ENCODE results near the gene RCAN1.

Gene RCAN1

DNA sequence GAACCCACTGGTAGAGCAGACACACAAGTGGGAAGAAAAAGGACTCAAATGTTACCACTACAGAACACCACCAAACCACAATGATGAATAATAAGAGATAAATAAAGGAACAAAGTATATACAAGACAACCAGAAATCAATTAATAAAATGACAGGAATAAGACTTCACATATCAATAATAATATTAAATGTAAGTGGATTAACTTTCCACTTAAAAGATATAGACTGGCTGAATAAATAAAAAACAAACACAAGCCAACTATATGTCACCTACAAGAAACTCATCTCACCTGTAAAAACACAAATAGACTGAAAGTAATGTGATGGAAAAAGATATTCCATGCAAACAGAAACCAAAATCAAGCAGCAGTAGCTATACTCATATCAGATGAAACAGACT is 46.9 kb upstream of the RCAN1 start:
- ChIA-PET POLR2A (no interaction called here), CTCF (interaction anchor here (1.4 kb wide), 1 partner anchor 13 kb away, joined by 4 read pairs; no protein-coding TSS in a partner anchor)
- H3K9me3 ChIP-seq (ENCODE audit: control insufficient read depth, insufficient read depth, low read depth, low read length), result no peaks in the 10 kb centered on the region
- H3K4me1 ChIP-seq (ENCODE audit: control insufficient read depth, insufficient read depth, low read length), result no peaks in the 10 kb centered on the region
- no peak overlapping the region for H3K27ac ChIP-seq (ENCODE audit: extremely low read depth, low read depth, low read length)
- H3K36me3 ChIP-seq (ENCODE audit: control insufficient read depth in 2 of 2, insufficient read depth in 1 of 2, low read length in 2 of 2), result no peaks in the 10 kb centered on the region
- H3K4me3 ChIP-seq (ENCODE audit: low read depth, low read length), result no peak overlapping the region
- TF ChIP-seq, protein P1, sequence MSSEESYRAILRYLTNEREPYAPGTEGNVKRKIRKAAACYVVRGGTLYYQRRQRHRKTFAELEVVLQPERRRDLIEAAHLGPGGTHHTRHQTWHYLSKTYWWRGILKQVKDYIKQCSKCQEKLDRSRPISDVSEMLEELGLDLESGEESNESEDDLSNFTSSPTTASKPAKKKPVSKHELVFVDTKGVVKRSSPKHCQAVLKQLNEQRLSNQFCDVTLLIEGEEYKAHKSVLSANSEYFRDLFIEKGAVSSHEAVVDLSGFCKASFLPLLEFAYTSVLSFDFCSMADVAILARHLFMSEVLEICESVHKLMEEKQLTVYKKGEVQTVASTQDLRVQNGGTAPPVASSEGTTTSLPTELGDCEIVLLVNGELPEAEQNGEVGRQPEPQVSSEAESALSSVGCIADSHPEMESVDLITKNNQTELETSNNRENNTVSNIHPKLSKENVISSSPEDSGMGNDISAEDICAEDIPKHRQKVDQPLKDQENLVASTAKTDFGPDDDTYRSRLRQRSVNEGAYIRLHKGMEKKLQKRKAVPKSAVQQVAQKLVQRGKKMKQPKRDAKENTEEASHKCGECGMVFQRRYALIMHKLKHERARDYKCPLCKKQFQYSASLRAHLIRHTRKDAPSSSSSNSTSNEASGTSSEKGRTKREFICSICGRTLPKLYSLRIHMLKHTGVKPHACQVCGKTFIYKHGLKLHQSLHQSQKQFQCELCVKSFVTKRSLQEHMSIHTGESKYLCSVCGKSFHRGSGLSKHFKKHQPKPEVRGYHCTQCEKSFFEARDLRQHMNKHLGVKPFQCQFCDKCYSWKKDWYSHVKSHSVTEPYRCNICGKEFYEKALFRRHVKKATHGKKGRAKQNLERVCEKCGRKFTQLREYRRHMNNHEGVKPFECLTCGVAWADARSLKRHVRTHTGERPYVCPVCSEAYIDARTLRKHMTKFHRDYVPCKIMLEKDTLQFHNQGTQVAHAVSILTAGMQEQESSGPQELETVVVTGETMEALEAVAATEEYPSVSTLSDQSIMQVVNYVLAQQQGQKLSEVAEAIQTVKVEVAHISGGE (tag by site-specific recombination; conservative IDR thresholded peaks at IDR 0.05; ENCODE audit: low read depth), result no peak
- TF ChIP-seq, protein P2, sequence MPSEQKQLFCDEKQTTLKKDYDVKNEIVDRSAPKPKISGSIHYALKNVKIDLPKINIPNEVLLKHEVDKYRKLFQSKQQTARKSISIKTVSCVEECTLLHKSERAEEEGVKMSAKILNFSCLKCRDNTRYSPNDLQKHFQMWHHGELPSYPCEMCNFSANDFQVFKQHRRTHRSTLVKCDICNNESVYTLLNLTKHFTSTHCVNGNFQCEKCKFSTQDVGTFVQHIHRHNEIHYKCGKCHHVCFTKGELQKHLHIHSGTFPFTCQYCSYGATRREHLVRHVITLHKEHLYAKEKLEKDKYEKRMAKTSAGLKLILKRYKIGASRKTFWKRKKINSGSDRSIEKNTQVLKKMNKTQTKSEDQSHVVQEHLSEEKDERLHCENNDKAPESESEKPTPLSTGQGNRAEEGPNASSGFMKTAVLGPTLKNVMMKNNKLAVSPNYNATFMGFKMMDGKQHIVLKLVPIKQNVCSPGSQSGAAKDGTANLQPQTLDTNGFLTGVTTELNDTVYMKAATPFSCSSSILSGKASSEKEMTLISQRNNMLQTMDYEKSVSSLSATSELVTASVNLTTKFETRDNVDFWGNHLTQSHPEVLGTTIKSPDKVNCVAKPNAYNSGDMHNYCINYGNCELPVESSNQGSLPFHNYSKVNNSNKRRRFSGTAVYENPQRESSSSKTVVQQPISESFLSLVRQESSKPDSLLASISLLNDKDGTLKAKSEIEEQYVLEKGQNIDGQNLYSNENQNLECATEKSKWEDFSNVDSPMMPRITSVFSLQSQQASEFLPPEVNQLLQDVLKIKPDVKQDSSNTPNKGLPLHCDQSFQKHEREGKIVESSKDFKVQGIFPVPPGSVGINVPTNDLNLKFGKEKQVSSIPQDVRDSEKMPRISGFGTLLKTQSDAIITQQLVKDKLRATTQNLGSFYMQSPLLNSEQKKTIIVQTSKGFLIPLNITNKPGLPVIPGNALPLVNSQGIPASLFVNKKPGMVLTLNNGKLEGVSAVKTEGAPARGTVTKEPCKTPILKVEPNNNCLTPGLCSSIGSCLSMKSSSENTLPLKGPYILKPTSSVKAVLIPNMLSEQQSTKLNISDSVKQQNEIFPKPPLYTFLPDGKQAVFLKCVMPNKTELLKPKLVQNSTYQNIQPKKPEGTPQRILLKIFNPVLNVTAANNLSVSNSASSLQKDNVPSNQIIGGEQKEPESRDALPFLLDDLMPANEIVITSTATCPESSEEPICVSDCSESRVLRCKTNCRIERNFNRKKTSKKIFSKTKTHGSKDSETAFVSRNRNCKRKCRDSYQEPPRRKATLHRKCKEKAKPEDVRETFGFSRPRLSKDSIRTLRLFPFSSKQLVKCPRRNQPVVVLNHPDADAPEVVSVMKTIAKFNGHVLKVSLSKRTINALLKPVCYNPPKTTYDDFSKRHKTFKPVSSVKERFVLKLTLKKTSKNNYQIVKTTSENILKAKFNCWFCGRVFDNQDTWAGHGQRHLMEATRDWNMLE (tag by site-specific recombination; conservative IDR thresholded peaks at IDR 0.05; ENCODE audit: low read depth), result no peak
- peak; percentile 37 for TF ChIP-seq SETDB1 (IDR thresholded peaks at IDR 0.05; ENCODE audit: insufficient read length, low read length)

DNA sequence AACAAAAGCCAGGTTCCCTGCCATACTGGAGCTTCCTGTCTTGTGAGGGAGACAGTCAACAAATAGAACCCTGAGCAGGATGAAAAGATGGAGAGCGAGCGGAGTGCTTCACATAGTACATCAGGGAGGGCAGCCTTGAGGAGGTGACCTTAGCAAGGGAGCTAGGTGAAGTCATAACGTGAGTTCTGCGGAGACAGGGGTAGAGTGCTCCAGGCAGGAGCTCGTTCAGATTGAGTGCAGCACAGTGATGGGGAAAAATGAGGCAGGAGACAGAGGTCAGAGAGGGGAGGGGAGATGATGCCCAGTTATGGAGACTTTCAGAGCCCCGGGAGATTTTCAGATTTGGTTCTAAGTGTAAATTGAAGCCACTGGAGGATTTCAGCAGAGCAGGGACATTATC is 38.6 kb upstream of the RCAN1 start:
- ChIA-PET CTCF (interaction anchor here (0.6 kb wide), 1 partner anchor 107 kb away, joined by 3 read pairs; no protein-coding TSS in a partner anchor), POLR2A (no interaction called here)
- no peak overlapping the region for H3K27ac ChIP-seq (ENCODE audit: extremely low read depth, low read depth, low read length)
- no peaks in the 10 kb centered on the region for H3K4me1 ChIP-seq (ENCODE audit: control insufficient read depth, insufficient read depth, low read length)
- no peaks in the 10 kb centered on the region; the same call in 1 of the 2 replicates for H3K9me3 ChIP-seq (ENCODE audit: control insufficient read depth, insufficient read depth, low read depth, low read length)
- TF ChIP-seq SP7 (tag by site-specific recombination; IDR thresholded peaks at IDR 0.05), result no peak
- no peak for TF ChIP-seq ZEB2 (tag by site-specific recombination; IDR thresholded peaks at IDR 0.05)
- TF ChIP-seq MEIS1 (CRISPR knock-in tag; IDR thresholded peaks at IDR 0.05; ENCODE audit: borderline replicate concordance), result no peak
- TF ChIP-seq REPIN1 (tag by site-specific recombination; IDR thresholded peaks at IDR 0.05; ENCODE audit: low read depth), result no peak
- TF ChIP-seq ZNF174 (tag by site-specific recombination; IDR thresholded peaks at IDR 0.05), result no peak
- TF ChIP-seq, protein P3, sequence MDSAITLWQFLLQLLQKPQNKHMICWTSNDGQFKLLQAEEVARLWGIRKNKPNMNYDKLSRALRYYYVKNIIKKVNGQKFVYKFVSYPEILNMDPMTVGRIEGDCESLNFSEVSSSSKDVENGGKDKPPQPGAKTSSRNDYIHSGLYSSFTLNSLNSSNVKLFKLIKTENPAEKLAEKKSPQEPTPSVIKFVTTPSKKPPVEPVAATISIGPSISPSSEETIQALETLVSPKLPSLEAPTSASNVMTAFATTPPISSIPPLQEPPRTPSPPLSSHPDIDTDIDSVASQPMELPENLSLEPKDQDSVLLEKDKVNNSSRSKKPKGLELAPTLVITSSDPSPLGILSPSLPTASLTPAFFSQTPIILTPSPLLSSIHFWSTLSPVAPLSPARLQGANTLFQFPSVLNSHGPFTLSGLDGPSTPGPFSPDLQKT (IDR thresholded peaks at IDR 0.05; ENCODE audit: borderline replicate concordance, low read depth, low read length), result no peak
- no peak for TF ChIP-seq FEZF1 (tag by site-specific recombination; IDR thresholded peaks at IDR 0.05)
- TF ChIP-seq ZNF473 (tag by site-specific recombination; IDR thresholded peaks at IDR 0.05), result no peak
- H3K36me3 ChIP-seq (ENCODE audit: control insufficient read depth in 2 of 2, insufficient read depth in 1 of 2, low read length in 2 of 2), result no peaks in the 10 kb centered on the region
- no peak overlapping the region for H3K4me3 ChIP-seq (ENCODE audit: low read depth, low read length)

DNA sequence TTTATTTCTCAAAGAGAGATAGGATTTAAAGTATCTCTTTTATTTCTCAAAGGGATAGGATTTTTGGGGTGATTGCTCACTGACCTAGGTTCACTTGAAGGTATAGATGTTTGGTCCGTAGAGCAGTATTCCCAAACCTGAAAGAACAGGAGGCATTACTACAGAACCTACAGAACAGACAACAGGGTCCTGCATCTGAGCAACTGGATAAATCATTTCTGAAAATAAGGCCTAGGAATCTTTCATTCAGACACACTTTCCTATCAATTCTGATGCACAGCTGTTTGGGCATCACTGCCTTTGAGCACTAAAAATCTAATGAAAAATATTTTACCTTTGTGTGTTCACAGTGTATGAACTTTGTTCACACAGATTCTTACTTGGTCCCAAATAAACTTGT is 36.7 kb upstream of the RCAN1 start:
- H3K36me3 ChIP-seq (ENCODE audit: control insufficient read depth in 2 of 2, insufficient read depth in 1 of 2, low read length in 2 of 2), result no peaks in the 10 kb centered on the region
- H3K27ac ChIP-seq (ENCODE audit: extremely low read depth, low read depth, low read length), result no peak overlapping the region
- no peaks in the 10 kb centered on the region for H3K4me1 ChIP-seq (ENCODE audit: control insufficient read depth, insufficient read depth, low read length)
- ChIA-PET CTCF (interaction anchor here (0.6 to 1.0 kb wide), 3 partner anchors 15 to 333 kb away, joined by 3 to 4 read pairs (median 3); no protein-coding TSS in a partner anchor), POLR2A (no interaction called here)
- TF ChIP-seq SETDB1 (IDR thresholded peaks at IDR 0.05; ENCODE audit: insufficient read length, low read length), result peak; percentile 89
- no peak for TF ChIP-seq PRDM1 (tag by site-specific recombination; IDR thresholded peaks at IDR 0.05)
- no peaks in the 10 kb centered on the region; the same call in 1 of the 2 replicates for H3K9me3 ChIP-seq (ENCODE audit: control insufficient read depth, insufficient read depth, low read depth, low read length)
- H3K4me3 ChIP-seq (ENCODE audit: low read depth, low read length), result no peak overlapping the region
